HG03432 (cell line): ENCODE results near the gene ADAMTS17.

Source experiments
- ATAC-seq: cut with Tn5 transposase; IDR thresholded peaks from one replicate; pipeline ENCODE4 v1.9.1; 2021; ENCODE audit warnings: mild to moderate bottlenecking, moderate library complexity; ENCODE audit not compliant: unreplicated experiment

ADAMTS17 gene

GRCh38 chr15:99963096-99963825 is 378.5 kb downstream of the ADAMTS17 start:
- no peak for ATAC-seq

GRCh38 chr15:99962006-99962561 is 379.7 kb downstream of the ADAMTS17 start:
- ATAC-seq: no peak

GRCh38 chr15:99961011-99961441 is 380.7 kb downstream of the ADAMTS17 start:
- no peak for ATAC-seq

- ATAC-seq: no peak
Observed at GRCh38 chr15:99959326-99959725, 382.4 kb downstream of the ADAMTS17 start.

- no peak for ATAC-seq
Observed at GRCh38 chr15:99958426-99959097, 383.2 kb downstream of the ADAMTS17 start.

GRCh38 chr15:99957642-99958013 is 384.1 kb downstream of the ADAMTS17 start:
- ATAC-seq: no peak

- ATAC-seq: no peak
Observed at GRCh38 chr15:99956820-99957641, 384.7 kb downstream of the ADAMTS17 start.

GRCh38 chr15:99956022-99956775 is 385.6 kb downstream of the ADAMTS17 start:
- no peak for ATAC-seq

- ATAC-seq: no peak
Observed at GRCh38 chr15:99955532-99955931, 386.2 kb downstream of the ADAMTS17 start.

GRCh38 chr15:99955181-99955525 is 386.6 kb downstream of the ADAMTS17 start:
- no peak for ATAC-seq

GRCh38 chr15:99954361-99955180 is 387.2 kb downstream of the ADAMTS17 start:
- no peak for ATAC-seq

GRCh38 chr15:99953886-99954285 is 387.9 kb downstream of the ADAMTS17 start:
- no peak for ATAC-seq

- no peak for ATAC-seq
Observed at GRCh38 chr15:99951511-99951910, 390.3 kb downstream of the ADAMTS17 start.

- ATAC-seq: no peak
Observed at GRCh38 chr15:99944131-99944530, 397.6 kb downstream of the ADAMTS17 start.

- no peak for ATAC-seq
Observed at GRCh38 chr15:99943466-99943865, 398.3 kb downstream of the ADAMTS17 start.

GRCh38 chr15:99932676-99933402 is 408.9 kb downstream of the ADAMTS17 start:
- no peak for ATAC-seq

GRCh38 chr15:99931703-99932603 is 409.8 kb downstream of the ADAMTS17 start:
- ATAC-seq: no peak

GRCh38 chr15:99930696-99931095 is 411.1 kb downstream of the ADAMTS17 start:
- ATAC-seq: no peak
